MG63 (cell line): ENCODE results near the gene DAB2. TPM values are rescaled to one million over a fixed set of nuclear protein-coding genes. Genes with fewer than 3 reads are reported as not detected.
"Not testable (repeated sequence)": the region's sequence is repeated elsewhere in the genome, so short reads cannot be mapped to it uniquely, and the experiment has no call there.

Experiments
- DNase-seq: peaks from one replicate; pipeline ENCODE4 v3.0.0-alpha.2; 2020
- H3K27me3 ChIP-seq: fragments of 250-450 bp; sonication (Bioruptor Pico); 2 replicates; pipeline ENCODE4 v1.5.1; 2020; ENCODE audit warnings: mild to moderate bottlenecking, moderate library complexity
- H3K36me3 ChIP-seq: fragments of 250-450 bp; sonication (Bioruptor Pico); 2 replicates; pipeline ENCODE4 v1.5.1; 2020; ENCODE audit warnings: mild to moderate bottlenecking, moderate library complexity
- H3K4me3 ChIP-seq: fragments of 250-450 bp; sonication (Bioruptor Pico); 2 replicates; pipeline ENCODE4 v1.5.1; 2020; ENCODE audit warnings: mild to moderate bottlenecking, moderate library complexity
- H3K9me3 ChIP-seq: fragments of 250-450 bp; sonication (Bioruptor Pico); 2 replicates; pipeline ENCODE4 v1.5.1; 2020; ENCODE audit warnings: mild to moderate bottlenecking, moderate library complexity
- total RNA-seq: library from RNA; depleted of rRNA; stranded (reverse); fragments of >200 nt; shearing (Covaris generic); gene quantifications from 2 replicates; pipeline ENCODE4 v1.2.3, GENCODE V29; 2014; ENCODE audit warnings: low replicate concordance; rRNA removed

The DAB2 gene
- total RNA-seq, 1 experiment from 2014 or later: 49.6 TPM

- H3K9me3 ChIP-seq: no peaks in the 10 kb centered on the region
- H3K36me3 ChIP-seq: no peaks in the 10 kb centered on the region
- no peak overlapping the region for H3K4me3 ChIP-seq
- H3K27me3 ChIP-seq: peaks cover 2% of the 10 kb centered on the region; the same call in 1 of the 2 replicates
- no peak for DNase-seq
These were observed 82.3 kb downstream of the DAB2 start for GRCh38 chr5:39342460-39342859.

- DNase-seq: no peak
- Histone ChIP-seq H3K36me3 (no peaks in the 10 kb centered on the region), H3K4me3 (no peak overlapping the region), H3K27me3 (peaks cover 2% of the 10 kb centered on the region; the same call in 1 of the 2 replicates), H3K9me3 (no peaks in the 10 kb centered on the region)
These were observed 82.9 kb downstream of the DAB2 start for GRCh38 chr5:39341896-39342295.

DNA sequence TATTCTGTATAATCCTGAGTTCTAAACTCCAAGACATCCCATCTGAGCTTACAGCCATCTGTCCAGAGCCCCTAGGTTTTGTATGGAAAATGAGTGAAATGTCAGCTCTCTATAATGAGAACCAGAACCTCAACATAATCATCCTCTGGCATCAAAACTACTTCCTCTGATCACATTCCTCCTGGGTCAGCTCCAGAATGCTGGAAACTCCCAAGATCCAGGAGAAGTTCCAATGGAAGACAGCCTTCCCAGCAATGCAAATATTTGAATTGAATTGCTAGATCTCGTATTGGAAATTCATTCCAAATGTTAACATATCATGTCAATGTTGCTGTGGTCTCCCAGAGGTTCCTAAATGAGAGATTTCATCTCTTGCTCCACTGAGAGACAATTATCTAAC is 84.3 kb downstream of the DAB2 start:
- DNase-seq: no peak
- peaks cover 2% of the 10 kb centered on the region; the same call in 1 of the 2 replicates for H3K27me3 ChIP-seq
- H3K36me3 ChIP-seq: no peaks in the 10 kb centered on the region
- no peaks in the 10 kb centered on the region for H3K9me3 ChIP-seq
- no peak overlapping the region for H3K4me3 ChIP-seq

DNA sequence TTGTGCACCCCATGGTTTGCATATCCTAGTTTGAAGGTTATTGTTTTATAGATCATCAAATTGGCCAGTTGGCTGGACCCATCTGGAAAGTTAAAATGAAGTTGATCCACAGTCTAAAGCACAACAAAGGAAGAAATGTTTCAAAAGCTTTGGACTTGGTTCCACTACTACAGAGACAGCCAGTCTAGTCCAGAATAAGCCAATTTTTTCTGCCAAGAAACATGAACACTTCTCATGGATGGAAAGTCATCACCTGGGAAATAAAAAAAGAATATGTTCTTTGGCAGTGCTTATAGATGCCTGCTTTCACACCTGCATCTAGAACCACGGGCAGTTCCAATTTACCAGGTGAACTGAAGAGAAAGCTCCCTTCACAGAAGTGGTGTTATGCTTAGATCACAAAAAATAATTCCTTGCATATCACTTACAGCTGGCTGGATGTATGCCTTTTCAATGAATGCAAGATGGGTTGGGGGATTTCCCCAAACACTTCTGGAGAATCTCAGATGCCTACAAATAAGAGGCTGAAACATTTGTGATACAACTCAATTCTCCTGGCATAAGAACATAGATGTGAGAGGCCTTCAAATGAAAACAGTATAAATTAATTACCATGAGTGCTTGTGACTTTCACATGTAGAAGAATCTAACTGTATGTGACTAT is 87.4 kb downstream of the DAB2 start:
- Histone ChIP-seq H3K9me3 (no peaks in the 10 kb centered on the region), H3K36me3 (no peaks in the 10 kb centered on the region), H3K27me3 (0 out of 2 replicates have a peak, but pooled peaks cover 2% of the 10 kb centered on the region), H3K4me3 (no peak overlapping the region)
- no peak for DNase-seq

DNA sequence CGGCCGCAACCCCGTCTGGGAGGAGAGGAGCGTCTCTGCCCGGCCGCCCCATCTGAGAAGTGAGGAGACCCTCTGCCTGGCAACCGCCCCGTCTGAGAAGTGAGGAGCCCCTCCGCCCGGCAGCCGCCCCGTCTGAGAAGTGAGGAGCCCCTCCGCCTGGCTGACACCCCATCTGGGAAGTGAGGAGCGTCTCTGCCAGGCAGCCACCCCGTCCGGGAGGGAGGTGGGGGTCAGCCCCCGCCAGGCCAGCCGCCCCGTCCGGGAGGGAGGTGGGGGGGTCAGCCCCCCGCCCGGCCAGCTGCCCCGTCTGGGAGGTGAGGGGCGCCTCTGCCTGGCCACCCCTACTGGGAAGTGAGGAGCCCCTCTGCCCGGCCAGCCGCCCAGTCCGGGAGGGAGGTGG is 90.5 kb downstream of the DAB2 start:
- H3K4me3 ChIP-seq, DNase-seq, H3K36me3 ChIP-seq, H3K27me3 ChIP-seq, H3K9me3 ChIP-seq: not testable (repeated sequence)

- no peak for DNase-seq
- H3K27me3 ChIP-seq: no peaks in the 10 kb centered on the region
- H3K9me3 ChIP-seq: no peaks in the 10 kb centered on the region
- H3K36me3 ChIP-seq: no peaks in the 10 kb centered on the region
- H3K4me3 ChIP-seq: no peak overlapping the region
These were observed 91.7 kb downstream of the DAB2 start for GRCh38 chr5:39333104-39333503.

DNA sequence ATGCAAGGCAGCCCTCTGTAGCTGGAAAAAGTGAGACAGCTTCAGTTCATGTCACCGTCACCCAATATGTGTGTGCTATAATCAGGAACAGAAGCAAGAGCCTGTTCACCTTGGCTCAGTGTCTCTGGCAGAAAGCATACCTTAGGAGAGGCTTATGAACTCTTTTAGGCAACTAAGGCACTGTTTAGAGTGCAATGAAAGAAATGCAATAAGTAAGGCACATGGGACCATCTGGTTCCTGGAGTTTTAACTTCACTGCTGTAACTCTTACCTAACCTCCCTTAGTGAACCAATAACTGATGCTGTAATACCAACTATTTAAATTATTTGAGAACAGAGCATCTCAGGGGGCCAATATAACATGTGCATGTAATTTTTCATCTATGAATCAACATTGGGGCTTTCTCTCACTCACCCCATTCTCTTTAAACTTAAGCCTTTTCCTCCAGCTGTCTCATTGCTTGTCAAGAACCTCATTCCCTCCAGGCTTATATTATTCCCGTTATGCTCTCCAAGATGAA is 92.9 kb downstream of the DAB2 start:
- H3K9me3 ChIP-seq: no peaks in the 10 kb centered on the region
- no peak for DNase-seq
- H3K36me3 ChIP-seq: no peaks in the 10 kb centered on the region
- no peaks in the 10 kb centered on the region for H3K27me3 ChIP-seq
- H3K4me3 ChIP-seq: no peak overlapping the region

GRCh38 chr5:39328731-39329130 is 96.0 kb downstream of the DAB2 start:
- Histone ChIP-seq H3K9me3 (no peaks in the 10 kb centered on the region), H3K4me3 (no peak overlapping the region), H3K36me3 (no peaks in the 10 kb centered on the region), H3K27me3 (no peaks in the 10 kb centered on the region; the same call in 1 of the 2 replicates)
- no peak for DNase-seq

GRCh38 chr5:39323542-39323941 is 101.2 kb downstream of the DAB2 start:
- no peaks in the 10 kb centered on the region for H3K36me3 ChIP-seq
- no peaks in the 10 kb centered on the region; the same call in 1 of the 2 replicates for H3K27me3 ChIP-seq
- H3K9me3 ChIP-seq: no peaks in the 10 kb centered on the region
- H3K4me3 ChIP-seq: no peak overlapping the region
- no peak for DNase-seq

Other genes starting within 250 kb of the DAB2 start
- not detected in 2 replicates for gene FYB1, start 205.4 kb downstream of the DAB2 start, total RNA-seq
- gene C9, start 60.5 kb downstream of the DAB2 start, total RNA-seq: not detected in 2 replicates